ENCODE data around the gene KRTAP8-1.

The KRTAP8-1 gene

GRCh38 chr21:30813174-30813573 lies at the start of gene KRTAP8-1:
Gene KRTAP8-1, minus strand, starts transcription at chr21:30813274. Its CDS starts 54 bp downstream, at chr21:30813220.
- H3K4me3 ChIP-seq (ENCODE audit: low read depth, low read length), result no peak within 1 kb of the TSS
- H3K27me3 ChIP-seq (ENCODE audit: insufficient read depth, low read depth, severe bottlenecking), result peaks cover 89% of the 10 kb centered on the region
- H3K9me3 ChIP-seq (ENCODE audit: severe bottlenecking), result no peaks in the 10 kb centered on the region
- no peak for TF ChIP-seq CTCF (IDR thresholded peaks at IDR 0.05; ENCODE audit: low read depth, low read length)
- H3K27ac ChIP-seq, result no peak within 1 kb of the TSS
- no peaks in the 10 kb centered on the region for H3K36me3 ChIP-seq
- DNase-seq, result no peak

GRCh38 chr21:30847627-30848500 lies 34.8 kb upstream of the KRTAP8-1 start:
- no peak for TF ChIP-seq CTCF (IDR thresholded peaks at IDR 0.05; ENCODE audit: low read depth, low read length)
- Histone ChIP-seq H3K27me3 (ENCODE audit: insufficient read depth, low read depth, severe bottlenecking) (peaks cover 86% of the 10 kb centered on the region), H3K4me3 (ENCODE audit: low read depth, low read length) (no peak overlapping the region), H3K36me3 (no peaks in the 10 kb centered on the region), H3K9me3 (ENCODE audit: severe bottlenecking) (no peaks in the 10 kb centered on the region), H3K27ac (no peak overlapping the region)
- DNase-seq, result no peak

GRCh38 chr21:30842990-30843389 lies 29.9 kb upstream of the KRTAP8-1 start:
- no peaks in the 10 kb centered on the region for H3K36me3 ChIP-seq
- TF ChIP-seq CTCF (IDR thresholded peaks at IDR 0.05; ENCODE audit: low read depth, low read length), result no peak
- H3K27ac ChIP-seq, result no peak overlapping the region
- no peaks in the 10 kb centered on the region for H3K9me3 ChIP-seq (ENCODE audit: severe bottlenecking)
- no peak overlapping the region for H3K4me3 ChIP-seq (ENCODE audit: low read depth, low read length)
- no peak for DNase-seq
- H3K27me3 ChIP-seq (ENCODE audit: insufficient read depth, low read depth, severe bottlenecking), result peaks cover 65% of the 10 kb centered on the region

GRCh38 chr21:30839304-30839703 lies 26.2 kb upstream of the KRTAP8-1 start:
- Histone ChIP-seq H3K27ac (no peak overlapping the region), H3K4me3 (ENCODE audit: low read depth, low read length) (no peak overlapping the region), H3K36me3 (no peaks in the 10 kb centered on the region), H3K27me3 (ENCODE audit: insufficient read depth, low read depth, severe bottlenecking) (peaks cover 66% of the 10 kb centered on the region), H3K9me3 (ENCODE audit: severe bottlenecking) (peaks cover 3% of the 10 kb centered on the region)
- TF ChIP-seq CTCF (IDR thresholded peaks at IDR 0.05; ENCODE audit: low read depth, low read length), result peak; percentile 84
- DNase-seq, result peak; percentile 53

- no peak for TF ChIP-seq CTCF (IDR thresholded peaks at IDR 0.05; ENCODE audit: low read depth, low read length)
- peaks cover 66% of the 10 kb centered on the region for H3K27me3 ChIP-seq (ENCODE audit: insufficient read depth, low read depth, severe bottlenecking)
- H3K36me3 ChIP-seq, result no peaks in the 10 kb centered on the region
- no peak overlapping the region for H3K4me3 ChIP-seq (ENCODE audit: low read depth, low read length)
- peaks cover 3% of the 10 kb centered on the region for H3K9me3 ChIP-seq (ENCODE audit: severe bottlenecking)
- no peak for DNase-seq
- H3K27ac ChIP-seq, result no peak overlapping the region
These were observed 25.5 kb upstream of the KRTAP8-1 start for GRCh38 chr21:30838536-30838935.
